Transverse colon (tissue), 4 donors: ENCODE measurements around the gene SDF2.

Experiments used
- POLR2A ChIP-seq: fragments of 450-650 bp; IDR thresholded peaks from one replicate; pipeline ENCODE4 v1.6.1; 2016; ENCODE audit warnings: antibody characterized with exemption, mild to moderate bottlenecking, moderate library complexity
- POLR2AphosphoS5 ChIP-seq, 3 donors: sonication (generic); formaldehyde crosslinking; IDR thresholded peaks; one replicate each; pipeline ENCODE4 v1.6.1; 2016; ENCODE audit warnings: antibody characterized with exemption in 3 of 3
- TF ChIP-seq, protein P1 (sequence below), 5 experiments: fragments of 200-600 bp in 3 of 5; fragments of 450-650 bp in 2 of 5; sonication (generic) in 3 of 5; IDR thresholded peaks; 1 replicate in 2 of 5; 2 replicates in 3 of 5; pipeline ENCODE4 v1.5.1; 2016 to 2017; ENCODE audit warnings: antibody characterized with exemption in 5 of 5, inconsistent platforms in 3 of 5, mild to moderate bottlenecking in 2 of 5, moderate library complexity in 1 of 5

DNA sequence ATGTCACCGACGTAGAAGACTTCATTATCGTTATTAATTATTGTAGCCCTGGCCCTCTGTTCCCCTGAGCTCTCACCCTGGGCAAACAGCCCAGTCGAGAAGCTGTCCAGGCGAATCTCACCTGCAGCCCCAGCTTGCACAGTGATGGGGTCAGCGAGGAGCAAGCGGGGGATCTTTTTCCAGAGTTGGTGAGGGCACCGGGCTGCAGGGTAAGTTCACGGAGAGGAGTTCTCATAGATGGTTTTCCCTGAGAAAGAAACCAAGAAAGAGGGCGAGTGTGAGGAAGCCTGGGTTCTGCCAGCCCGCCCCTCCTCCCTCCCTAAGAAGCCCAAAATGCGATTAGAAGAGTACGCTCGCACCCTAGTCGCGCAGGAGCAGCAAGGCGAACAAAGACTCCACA is 63.3 kb downstream of the SDF2 start:
- TF ChIP-seq POLR2AphosphoS5 (IDR thresholded peaks at IDR 0.05) (no peak), POLR2A (no peak)
- TF ChIP-seq, protein P1, sequence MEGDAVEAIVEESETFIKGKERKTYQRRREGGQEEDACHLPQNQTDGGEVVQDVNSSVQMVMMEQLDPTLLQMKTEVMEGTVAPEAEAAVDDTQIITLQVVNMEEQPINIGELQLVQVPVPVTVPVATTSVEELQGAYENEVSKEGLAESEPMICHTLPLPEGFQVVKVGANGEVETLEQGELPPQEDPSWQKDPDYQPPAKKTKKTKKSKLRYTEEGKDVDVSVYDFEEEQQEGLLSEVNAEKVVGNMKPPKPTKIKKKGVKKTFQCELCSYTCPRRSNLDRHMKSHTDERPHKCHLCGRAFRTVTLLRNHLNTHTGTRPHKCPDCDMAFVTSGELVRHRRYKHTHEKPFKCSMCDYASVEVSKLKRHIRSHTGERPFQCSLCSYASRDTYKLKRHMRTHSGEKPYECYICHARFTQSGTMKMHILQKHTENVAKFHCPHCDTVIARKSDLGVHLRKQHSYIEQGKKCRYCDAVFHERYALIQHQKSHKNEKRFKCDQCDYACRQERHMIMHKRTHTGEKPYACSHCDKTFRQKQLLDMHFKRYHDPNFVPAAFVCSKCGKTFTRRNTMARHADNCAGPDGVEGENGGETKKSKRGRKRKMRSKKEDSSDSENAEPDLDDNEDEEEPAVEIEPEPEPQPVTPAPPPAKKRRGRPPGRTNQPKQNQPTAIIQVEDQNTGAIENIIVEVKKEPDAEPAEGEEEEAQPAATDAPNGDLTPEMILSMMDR (IDR thresholded peaks at IDR 0.05) = no peak
